ENCODE measurements around the gene TNRC18. TPM values are rescaled to one million over a fixed set of nuclear protein-coding genes. Genes with fewer than 3 reads are reported as not detected.
A peak's percentile ranks its signal among the peaks of the same experiment; 100 is the strongest.

TNRC18 gene
- total RNA-seq, 2 experiments from 2014 or later: 64.0 to 65.7 TPM

GRCh38 chr7:5350600-5351385, 72.8 kb downstream of the TNRC18 start:
- CTCF ChIA-PET: interaction anchor here (1.4 kb wide), 1 partner anchor 13 kb away, joined by 3 read pairs; no protein-coding TSS in a partner anchor
- H3K27me3 Mint-ChIP-seq: no peaks in the 10 kb centered on the region
- H3K9me3 Mint-ChIP-seq (ENCODE audit: low read depth): no peaks in the 10 kb centered on the region
- no peak overlapping the region for H3K27ac Mint-ChIP-seq
- peaks cover 12% of the 10 kb centered on the region for H3K4me1 Mint-ChIP-seq
- H3K4me3 Mint-ChIP-seq: no peak overlapping the region
- ATAC-seq (no peak), DNase-seq (no peak)
- peaks cover 15% of the 10 kb centered on the region for H3K36me3 Mint-ChIP-seq

GRCh38 chr7:5350174-5350463, 73.5 kb downstream of the TNRC18 start:
- no peak overlapping the region for H3K27ac Mint-ChIP-seq
- H3K4me3 Mint-ChIP-seq: no peak overlapping the region
- no peaks in the 10 kb centered on the region for H3K27me3 Mint-ChIP-seq
- DNase-seq (no peak), ATAC-seq (no peak)
- H3K9me3 Mint-ChIP-seq (ENCODE audit: low read depth): no peaks in the 10 kb centered on the region
- peaks cover 19% of the 10 kb centered on the region for H3K36me3 Mint-ChIP-seq
- peaks cover 10% of the 10 kb centered on the region for H3K4me1 Mint-ChIP-seq
- CTCF ChIA-PET: no interaction called here

GRCh38 chr7:5349437-5350173, 74.0 kb downstream of the TNRC18 start:
- peaks cover 24% of the 10 kb centered on the region for H3K36me3 Mint-ChIP-seq
- CTCF ChIA-PET: no interaction called here
- no peaks in the 10 kb centered on the region for H3K27me3 Mint-ChIP-seq
- DNase-seq (no peak), ATAC-seq (no peak)
- H3K9me3 Mint-ChIP-seq (ENCODE audit: low read depth): no peaks in the 10 kb centered on the region
- H3K4me1 Mint-ChIP-seq: peaks cover 5% of the 10 kb centered on the region
- H3K27ac Mint-ChIP-seq: no peak overlapping the region
- no peak overlapping the region for H3K4me3 Mint-ChIP-seq

GRCh38 chr7:5349005-5349380, 74.6 kb downstream of the TNRC18 start:
- CTCF ChIA-PET: no interaction called here
- H3K4me3 Mint-ChIP-seq: no peak overlapping the region
- no peak for ATAC-seq
- no peak overlapping the region for H3K27ac Mint-ChIP-seq
- H3K36me3 Mint-ChIP-seq: peaks cover 27% of the 10 kb centered on the region
- DNase-seq: no peak
- no peaks in the 10 kb centered on the region for H3K4me1 Mint-ChIP-seq
- H3K9me3 Mint-ChIP-seq (ENCODE audit: low read depth): peaks cover 2% of the 10 kb centered on the region
- H3K27me3 Mint-ChIP-seq: no peaks in the 10 kb centered on the region

GRCh38 chr7:5348134-5349004, 75.3 kb downstream of the TNRC18 start:
- H3K9me3 Mint-ChIP-seq (ENCODE audit: low read depth): peaks cover 6% of the 10 kb centered on the region
- H3K27me3 Mint-ChIP-seq: no peaks in the 10 kb centered on the region
- no peak for DNase-seq
- CTCF ChIA-PET: no interaction called here
- no peak for ATAC-seq
- H3K36me3 Mint-ChIP-seq: peaks cover 34% of the 10 kb centered on the region
- H3K27ac Mint-ChIP-seq: no peak overlapping the region
- H3K4me1 Mint-ChIP-seq: no peaks in the 10 kb centered on the region
- H3K4me3 Mint-ChIP-seq: no peak overlapping the region

- peaks cover 9% of the 10 kb centered on the region for H3K9me3 Mint-ChIP-seq (ENCODE audit: low read depth)
- H3K27ac Mint-ChIP-seq: no peak overlapping the region
- no peak for DNase-seq
- H3K4me3 Mint-ChIP-seq: no peak overlapping the region
- ATAC-seq: no peak
- H3K36me3 Mint-ChIP-seq: peaks cover 54% of the 10 kb centered on the region
- peaks cover under 1% of the 10 kb centered on the region for H3K4me1 Mint-ChIP-seq
- H3K27me3 Mint-ChIP-seq: no peaks in the 10 kb centered on the region
- CTCF ChIA-PET: no interaction called here
These were observed 78.0 kb downstream of the TNRC18 start for GRCh38 chr7:5345671-5346070.

GRCh38 chr7:5345171-5345570, 78.5 kb downstream of the TNRC18 start:
- peaks cover 9% of the 10 kb centered on the region for H3K9me3 Mint-ChIP-seq (ENCODE audit: low read depth)

GRCh38 chr7:5344342-5344741, 79.3 kb downstream of the TNRC18 start:
- H3K4me1 Mint-ChIP-seq: peaks cover 9% of the 10 kb centered on the region

More at GRCh38 chr7:5345171-5345570, 78.5 kb downstream of the TNRC18 start:
- CTCF ChIA-PET: no interaction called here
- ATAC-seq (no peak), DNase-seq (no peak)
- peaks cover 4% of the 10 kb centered on the region for H3K4me1 Mint-ChIP-seq
- no peak overlapping the region for H3K4me3 Mint-ChIP-seq
- peaks cover 57% of the 10 kb centered on the region for H3K36me3 Mint-ChIP-seq
- H3K27ac Mint-ChIP-seq: no peak overlapping the region
- no peaks in the 10 kb centered on the region for H3K27me3 Mint-ChIP-seq

GRCh38 chr7:5343884-5344283, 79.8 kb downstream of the TNRC18 start:
- Mint-ChIP-seq H3K4me3 (no peak overlapping the region), H3K27ac (no peak overlapping the region), H3K36me3 (peaks cover 65% of the 10 kb centered on the region), H3K4me1 (peaks cover 9% of the 10 kb centered on the region), H3K9me3 (ENCODE audit: low read depth) (peaks cover 9% of the 10 kb centered on the region), H3K27me3 (no peaks in the 10 kb centered on the region)
- CTCF ChIA-PET: no interaction called here
- ATAC-seq (no peak), DNase-seq (no peak)

More at GRCh38 chr7:5344342-5344741, 79.3 kb downstream of the TNRC18 start:
- DNase-seq: no peak
- ATAC-seq: no peak
- H3K27ac Mint-ChIP-seq: no peak overlapping the region
- H3K27me3 Mint-ChIP-seq: no peaks in the 10 kb centered on the region
- H3K36me3 Mint-ChIP-seq: peaks cover 64% of the 10 kb centered on the region
- no peak overlapping the region for H3K4me3 Mint-ChIP-seq
- H3K9me3 Mint-ChIP-seq (ENCODE audit: low read depth): peaks cover 9% of the 10 kb centered on the region
- CTCF ChIA-PET: no interaction called here

- Mint-ChIP-seq H3K27me3 (no peaks in the 10 kb centered on the region), H3K27ac (no peak overlapping the region), H3K4me3 (no peak overlapping the region), H3K4me1 (peaks cover 9% of the 10 kb centered on the region), H3K36me3 (peaks cover 75% of the 10 kb centered on the region), H3K9me3 (ENCODE audit: low read depth) (peaks cover 9% of the 10 kb centered on the region)
- no peak for DNase-seq
- no peak for ATAC-seq
- CTCF ChIA-PET: no interaction called here
These were observed 81.0 kb downstream of the TNRC18 start for GRCh38 chr7:5342631-5343030.

GRCh38 chr7:5339955-5340354, 83.7 kb downstream of the TNRC18 start:
- ATAC-seq (no peak), DNase-seq (no peak)
- Mint-ChIP-seq H3K4me3 (no peak overlapping the region), H3K36me3 (peaks cover 82% of the 10 kb centered on the region), H3K9me3 (ENCODE audit: low read depth) (peaks cover 11% of the 10 kb centered on the region), H3K27ac (peak overlapping the region; percentile 1), H3K4me1 (peaks cover 9% of the 10 kb centered on the region), H3K27me3 (no peaks in the 10 kb centered on the region)
- CTCF ChIA-PET: no interaction called here

GRCh38 chr7:5337047-5337446, 86.6 kb downstream of the TNRC18 start:
- no peak for ATAC-seq
- H3K27me3 Mint-ChIP-seq: no peaks in the 10 kb centered on the region
- no peak overlapping the region for H3K27ac Mint-ChIP-seq
- H3K36me3 Mint-ChIP-seq: peaks cover 70% of the 10 kb centered on the region
- H3K9me3 Mint-ChIP-seq (ENCODE audit: low read depth): peaks cover 3% of the 10 kb centered on the region
- peaks cover 11% of the 10 kb centered on the region for H3K4me1 Mint-ChIP-seq
- DNase-seq: no peak
- no peak overlapping the region for H3K4me3 Mint-ChIP-seq
- CTCF ChIA-PET: interaction anchor here (1.5 kb wide), 1 partner anchor 59 kb away, joined by 4 read pairs; no protein-coding TSS in a partner anchor

GRCh38 chr7:5334671-5335070, 89.0 kb downstream of the TNRC18 start:
- Mint-ChIP-seq H3K9me3 (ENCODE audit: low read depth) (peaks cover 3% of the 10 kb centered on the region), H3K27me3 (no peaks in the 10 kb centered on the region), H3K4me3 (no peak overlapping the region), H3K36me3 (peaks cover 65% of the 10 kb centered on the region), H3K4me1 (peaks cover 14% of the 10 kb centered on the region), H3K27ac (no peak overlapping the region)
- CTCF ChIA-PET: no interaction called here
- ATAC-seq (no peak), DNase-seq (no peak)

All from activated CD8-positive, alpha-beta memory T cell treated with anti-CD3 and anti-CD28 coated beads, Interleukin-2, amount 10 ng/mL, durations not matched to agents 7 days and 5 days (primary cell).